ENCODE data around the gene SLC9A9.

DNA sequence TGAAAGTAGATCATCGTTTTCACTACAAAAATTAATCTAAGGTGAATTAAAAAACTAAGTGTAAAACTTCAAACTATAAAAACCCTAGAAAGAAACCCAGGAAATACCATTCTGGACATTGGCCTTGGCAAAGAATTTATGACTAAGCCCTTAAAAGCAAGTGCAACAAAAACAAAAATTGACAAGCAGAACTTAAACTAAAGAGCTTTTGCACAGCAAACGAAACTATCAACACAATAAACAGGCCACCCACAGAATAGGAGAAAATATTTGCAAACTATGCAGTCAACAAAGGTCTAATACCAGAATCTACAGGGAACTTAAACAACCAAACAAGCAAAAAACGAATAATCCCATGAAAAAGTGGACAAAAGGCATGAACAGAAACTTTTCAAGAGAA is 426.7 kb downstream of the SLC9A9 start:
- TF ChIP-seq, protein P1, sequence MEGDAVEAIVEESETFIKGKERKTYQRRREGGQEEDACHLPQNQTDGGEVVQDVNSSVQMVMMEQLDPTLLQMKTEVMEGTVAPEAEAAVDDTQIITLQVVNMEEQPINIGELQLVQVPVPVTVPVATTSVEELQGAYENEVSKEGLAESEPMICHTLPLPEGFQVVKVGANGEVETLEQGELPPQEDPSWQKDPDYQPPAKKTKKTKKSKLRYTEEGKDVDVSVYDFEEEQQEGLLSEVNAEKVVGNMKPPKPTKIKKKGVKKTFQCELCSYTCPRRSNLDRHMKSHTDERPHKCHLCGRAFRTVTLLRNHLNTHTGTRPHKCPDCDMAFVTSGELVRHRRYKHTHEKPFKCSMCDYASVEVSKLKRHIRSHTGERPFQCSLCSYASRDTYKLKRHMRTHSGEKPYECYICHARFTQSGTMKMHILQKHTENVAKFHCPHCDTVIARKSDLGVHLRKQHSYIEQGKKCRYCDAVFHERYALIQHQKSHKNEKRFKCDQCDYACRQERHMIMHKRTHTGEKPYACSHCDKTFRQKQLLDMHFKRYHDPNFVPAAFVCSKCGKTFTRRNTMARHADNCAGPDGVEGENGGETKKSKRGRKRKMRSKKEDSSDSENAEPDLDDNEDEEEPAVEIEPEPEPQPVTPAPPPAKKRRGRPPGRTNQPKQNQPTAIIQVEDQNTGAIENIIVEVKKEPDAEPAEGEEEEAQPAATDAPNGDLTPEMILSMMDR (IDR thresholded peaks at IDR 0.05), result no peak
- TF ChIP-seq EZH2 (IDR thresholded peaks at IDR 0.05), result no peak

Data from neural progenitor cell (in vitro differentiated cells).